HEK293 (cell line): ENCODE results near the gene PRRT1.

ENCODE experiments used
- CTCF ChIA-PET: fragments of 350-600 bp; formaldehyde crosslinking; extraction: SDS; loops from one replicate; lab custom pipeline; 2021; ENCODE audit warnings: antibody characterized with exemption; lab: Yijun Ruan, JAX
- POLR2A ChIA-PET: fragments of 300-600 bp; formaldehyde crosslinking; extraction: SDS; loops from one replicate; lab custom pipeline; 2020; ENCODE audit warnings: antibody characterized with exemption, inconsistent platforms; lab: Yijun Ruan, JAX
- H3K27ac ChIP-seq: fragments of 200-500 bp; sonication (Bioruptor generic); 2 replicates; pipeline ENCODE4 v1.5.1; 2014; ENCODE audit warnings: low read depth, low read length, control low read depth, inconsistent platforms; ENCODE audit errors: extremely low read depth
- H3K36me3 ChIP-seq, 2 experiments: fragments of 200-500 bp in 1 of 2; sonication (Bioruptor generic) in 1 of 2; 1 replicate in 1 of 2; 2 replicates in 1 of 2; pipeline ENCODE4 v1.5.1; 2014 to 2017; ENCODE audit warnings: inconsistent platforms in 2 of 2, low read length in 2 of 2; ENCODE audit not compliant: control insufficient read depth in 2 of 2, insufficient read depth in 1 of 2
- H3K4me1 ChIP-seq: fragments of 200-500 bp; sonication (Bioruptor generic); 2 replicates; pipeline ENCODE4 v1.5.1; 2014; ENCODE audit warnings: mild to moderate bottlenecking, low read length, inconsistent platforms; ENCODE audit not compliant: control insufficient read depth, insufficient read depth
- H3K4me3 ChIP-seq: 2 replicates; pipeline ENCODE4 v1.5.1; 2011; ENCODE audit warnings: low read depth, mild to moderate bottlenecking, control low read depth, low read length, moderate library complexity
- H3K9me3 ChIP-seq: fragments of 200-500 bp; sonication (Bioruptor generic); 2 replicates; pipeline ENCODE4 v1.5.1; 2014; ENCODE audit warnings: low read depth, low read length, inconsistent platforms; ENCODE audit not compliant: control insufficient read depth, insufficient read depth
- EGR2 ChIP-seq: fragments of 450-650 bp; formaldehyde crosslinking; IDR thresholded peaks from 2 replicates; pipeline ENCODE4 v1.5.1; 2016; ENCODE audit warnings: low read depth, missing biosample characterization, missing genetic modification characterization
- GLIS2 ChIP-seq: fragments of 450-650 bp; formaldehyde crosslinking; IDR thresholded peaks from 2 replicates; pipeline ENCODE4 v1.5.1; 2016; ENCODE audit warnings: missing biosample characterization, missing genetic modification characterization
- HOXD13 ChIP-seq: sonication (generic); formaldehyde crosslinking; IDR thresholded peaks from 2 replicates; pipeline ENCODE4 v1.8.0; 2022; ENCODE audit warnings: missing genetic modification reagents, borderline replicate concordance
- KLF10 ChIP-seq: fragments of 450-650 bp; IDR thresholded peaks from 2 replicates; pipeline ENCODE4 v1.5.1; 2018; ENCODE audit warnings: missing biosample characterization, mild to moderate bottlenecking, missing genetic modification characterization
- KLF16 ChIP-seq: fragments of 450-650 bp; formaldehyde crosslinking; IDR thresholded peaks from 2 replicates; pipeline ENCODE4 v1.5.1; 2017; ENCODE audit warnings: missing biosample characterization, missing genetic modification characterization
- KLF8 ChIP-seq: fragments of 450-650 bp; formaldehyde crosslinking; IDR thresholded peaks from 2 replicates; pipeline ENCODE4 v1.5.1; 2016; ENCODE audit warnings: missing biosample characterization, missing genetic modification characterization
- OVOL3 ChIP-seq: fragments of 450-650 bp; formaldehyde crosslinking; IDR thresholded peaks from 2 replicates; pipeline ENCODE4 v1.5.1; 2016; ENCODE audit warnings: missing biosample characterization, missing genetic modification characterization
- SP2 ChIP-seq: fragments of 450-650 bp; formaldehyde crosslinking; IDR thresholded peaks from 2 replicates; pipeline ENCODE4 v1.5.1; 2016; ENCODE audit warnings: missing biosample characterization, missing genetic modification characterization
- SP3 ChIP-seq: fragments of 450-650 bp; formaldehyde crosslinking; IDR thresholded peaks from 2 replicates; pipeline ENCODE4 v1.5.1; 2016; ENCODE audit warnings: missing biosample characterization, missing genetic modification characterization
- ZBTB7A ChIP-seq: fragments of 450-650 bp; formaldehyde crosslinking; IDR thresholded peaks from 2 replicates; pipeline ENCODE4 v1.5.1; 2016; ENCODE audit warnings: low read depth, missing biosample characterization, missing genetic modification characterization
- ZFHX2 ChIP-seq: fragments of 450-650 bp; formaldehyde crosslinking; conservative IDR thresholded peaks from 2 replicates; pipeline ENCODE4 v1.5.1; 2016; ENCODE audit warnings: missing biosample characterization, missing genetic modification characterization
- ZFP37 ChIP-seq: fragments of 450-650 bp; formaldehyde crosslinking; IDR thresholded peaks from 2 replicates; pipeline ENCODE4 v1.5.1; 2016; ENCODE audit warnings: missing biosample characterization, missing genetic modification characterization
- ZIC2 ChIP-seq: fragments of 450-650 bp; formaldehyde crosslinking; IDR thresholded peaks from 2 replicates; pipeline ENCODE4 v1.5.1; 2016; ENCODE audit warnings: missing biosample characterization, missing genetic modification characterization
- ZNF48 ChIP-seq: fragments of 450-650 bp; formaldehyde crosslinking; IDR thresholded peaks from 2 replicates; pipeline ENCODE4 v1.5.1; 2016; ENCODE audit warnings: missing biosample characterization, missing genetic modification characterization
- ZNF555 ChIP-seq: fragments of 450-650 bp; formaldehyde crosslinking; conservative IDR thresholded peaks from 2 replicates; pipeline ENCODE4 v1.5.1; 2017; ENCODE audit warnings: missing biosample characterization, mild to moderate bottlenecking, missing genetic modification characterization, inconsistent platforms
- ZNF561 ChIP-seq: fragments of 450-650 bp; IDR thresholded peaks from 2 replicates; pipeline ENCODE4 v1.5.1; 2018; ENCODE audit warnings: missing biosample characterization, missing genetic modification characterization, borderline replicate concordance
- ZNF623 ChIP-seq: fragments of 450-650 bp; formaldehyde crosslinking; IDR thresholded peaks from 2 replicates; pipeline ENCODE4 v1.5.1; 2016; ENCODE audit warnings: missing biosample characterization, missing genetic modification characterization
- ZNF626 ChIP-seq: fragments of 450-650 bp; sonication (Bioruptor Pico); formaldehyde crosslinking; IDR thresholded peaks from 2 replicates; pipeline ENCODE4 v1.5.1; 2018; ENCODE audit warnings: missing biosample characterization, missing genetic modification characterization, inconsistent platforms
- ZNF660 ChIP-seq: fragments of 450-650 bp; IDR thresholded peaks from 2 replicates; pipeline ENCODE4 v1.5.1; 2018; ENCODE audit warnings: missing biosample characterization, mild to moderate bottlenecking, missing genetic modification characterization
- TF ChIP-seq, protein P1 (sequence below): fragments of 450-650 bp; formaldehyde crosslinking; IDR thresholded peaks from 2 replicates; pipeline ENCODE4 v1.5.1; 2016; ENCODE audit warnings: missing biosample characterization, missing genetic modification characterization
- TF ChIP-seq, protein P2 (sequence below): fragments of 450-650 bp; formaldehyde crosslinking; IDR thresholded peaks from 2 replicates; pipeline ENCODE4 v1.5.1; 2016; ENCODE audit warnings: missing biosample characterization, missing genetic modification characterization
- TF ChIP-seq, protein P3 (sequence below): fragments of 450-650 bp; IDR thresholded peaks from 2 replicates; pipeline ENCODE4 v1.5.1; 2018; ENCODE audit warnings: missing biosample characterization, mild to moderate bottlenecking, missing genetic modification characterization
- TF ChIP-seq, protein P4 (sequence below): fragments of 450-650 bp; formaldehyde crosslinking; IDR thresholded peaks from 2 replicates; pipeline ENCODE4 v1.5.1; 2016; ENCODE audit warnings: missing biosample characterization, missing genetic modification characterization

Gene PRRT1

DNA sequence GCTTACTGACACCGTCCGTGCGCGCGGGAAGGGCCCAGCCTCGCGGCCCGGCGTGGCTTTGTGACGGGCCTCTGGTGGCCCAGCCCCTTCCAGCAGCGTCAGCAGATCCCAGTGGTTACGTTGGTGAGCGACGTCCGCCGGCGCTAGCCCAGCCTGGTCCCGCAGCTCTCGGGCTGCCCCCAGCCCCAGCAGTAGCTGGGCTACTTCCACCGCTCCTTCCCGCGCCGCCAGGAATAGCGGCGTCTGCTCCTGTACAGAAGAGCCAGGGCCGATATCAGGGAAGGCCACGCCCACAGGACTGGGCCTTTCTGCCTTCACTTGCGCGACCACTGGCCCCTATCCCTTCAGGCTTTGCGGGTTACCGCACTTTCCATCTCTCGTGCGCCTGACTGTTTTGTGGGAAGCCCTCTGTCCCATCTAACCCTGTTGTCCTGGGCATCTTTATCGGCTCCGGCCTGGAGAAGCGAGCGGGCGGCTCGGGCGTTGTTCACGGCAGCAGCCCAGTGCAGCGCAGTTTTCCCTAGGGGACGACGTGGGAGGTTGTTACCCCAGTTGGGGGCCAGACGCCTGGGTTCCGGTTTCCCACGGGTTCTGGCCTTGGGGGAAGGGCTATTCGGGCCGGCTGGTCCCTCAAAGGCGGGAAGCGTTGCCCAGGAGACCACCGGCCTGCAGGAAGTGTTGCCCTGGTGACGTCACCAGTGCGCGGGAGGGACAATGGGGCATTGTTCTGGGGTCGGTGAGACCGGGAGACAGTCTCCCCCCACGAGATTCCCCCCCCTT lies 44.4 kb upstream of the PRRT1 start (continued):
- peak; percentile 75 for TF ChIP-seq ZIC2 (tag by site-specific recombination)
- peak; percentile 69; the same call in 1 of the 2 replicates for TF ChIP-seq ZBTB7A (tag by site-specific recombination)
- no peak for TF ChIP-seq ZNF48 (tag by site-specific recombination)
- TF ChIP-seq, protein P1, sequence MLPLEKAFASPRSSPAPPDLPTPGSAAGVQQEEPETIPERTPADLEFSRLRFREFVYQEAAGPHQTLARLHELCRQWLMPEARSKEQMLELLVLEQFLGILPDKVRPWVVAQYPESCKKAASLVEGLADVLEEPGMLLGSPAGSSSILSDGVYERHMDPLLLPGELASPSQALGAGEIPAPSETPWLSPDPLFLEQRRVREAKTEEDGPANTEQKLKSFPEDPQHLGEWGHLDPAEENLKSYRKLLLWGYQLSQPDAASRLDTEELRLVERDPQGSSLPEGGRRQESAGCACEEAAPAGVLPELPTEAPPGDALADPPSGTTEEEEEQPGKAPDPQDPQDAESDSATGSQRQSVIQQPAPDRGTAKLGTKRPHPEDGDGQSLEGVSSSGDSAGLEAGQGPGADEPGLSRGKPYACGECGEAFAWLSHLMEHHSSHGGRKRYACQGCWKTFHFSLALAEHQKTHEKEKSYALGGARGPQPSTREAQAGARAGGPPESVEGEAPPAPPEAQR: 0 out of 2 replicates have a peak, but pooled peaks have one; percentile 21
- TF ChIP-seq, protein P2, sequence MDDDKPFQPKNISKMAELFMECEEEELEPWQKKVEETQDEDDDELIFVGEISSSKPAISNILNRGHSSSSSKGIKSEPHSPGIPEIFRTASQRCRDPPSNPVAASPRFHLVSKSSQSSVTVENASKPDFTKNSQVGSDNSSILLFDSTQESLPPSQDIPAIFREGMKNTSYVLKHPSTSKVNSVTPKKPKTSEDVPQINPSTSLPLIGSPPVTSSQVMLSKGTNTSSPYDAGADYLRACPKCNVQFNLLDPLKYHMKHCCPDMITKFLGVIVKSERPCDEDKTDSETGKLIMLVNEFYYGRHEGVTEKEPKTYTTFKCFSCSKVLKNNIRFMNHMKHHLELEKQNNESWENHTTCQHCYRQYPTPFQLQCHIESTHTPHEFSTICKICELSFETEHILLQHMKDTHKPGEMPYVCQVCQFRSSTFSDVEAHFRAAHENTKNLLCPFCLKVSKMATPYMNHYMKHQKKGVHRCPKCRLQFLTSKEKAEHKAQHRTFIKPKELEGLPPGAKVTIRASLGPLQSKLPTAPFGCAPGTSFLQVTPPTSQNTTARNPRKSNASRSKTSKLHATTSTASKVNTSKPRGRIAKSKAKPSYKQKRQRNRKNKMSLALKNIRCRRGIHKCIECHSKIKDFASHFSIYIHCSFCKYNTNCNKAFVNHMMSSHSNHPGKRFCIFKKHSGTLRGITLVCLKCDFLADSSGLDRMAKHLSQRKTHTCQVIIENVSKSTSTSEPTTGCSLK (tag by site-specific recombination): no peak
- TF ChIP-seq ZNF626 (tag by site-specific recombination): no peak
- TF ChIP-seq ZFP37 (tag by site-specific recombination): peak; percentile 85
- no peak; the same call in 1 of the 2 replicates for TF ChIP-seq KLF16 (tag by site-specific recombination)
- peak; percentile 63; the same call in 1 of the 2 replicates for TF ChIP-seq EGR2 (tag by site-specific recombination)
- TF ChIP-seq, protein P3, sequence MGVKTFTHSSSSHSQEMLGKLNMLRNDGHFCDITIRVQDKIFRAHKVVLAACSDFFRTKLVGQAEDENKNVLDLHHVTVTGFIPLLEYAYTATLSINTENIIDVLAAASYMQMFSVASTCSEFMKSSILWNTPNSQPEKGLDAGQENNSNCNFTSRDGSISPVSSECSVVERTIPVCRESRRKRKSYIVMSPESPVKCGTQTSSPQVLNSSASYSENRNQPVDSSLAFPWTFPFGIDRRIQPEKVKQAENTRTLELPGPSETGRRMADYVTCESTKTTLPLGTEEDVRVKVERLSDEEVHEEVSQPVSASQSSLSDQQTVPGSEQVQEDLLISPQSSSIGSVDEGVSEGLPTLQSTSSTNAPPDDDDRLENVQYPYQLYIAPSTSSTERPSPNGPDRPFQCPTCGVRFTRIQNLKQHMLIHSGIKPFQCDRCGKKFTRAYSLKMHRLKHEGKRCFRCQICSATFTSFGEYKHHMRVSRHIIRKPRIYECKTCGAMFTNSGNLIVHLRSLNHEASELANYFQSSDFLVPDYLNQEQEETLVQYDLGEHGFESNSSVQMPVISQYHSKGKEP (tag by site-specific recombination): no peak
- TF ChIP-seq KLF8 (tag by site-specific recombination): peak; percentile 76
- TF ChIP-seq, all 188 proteins: peak for 72

DNA sequence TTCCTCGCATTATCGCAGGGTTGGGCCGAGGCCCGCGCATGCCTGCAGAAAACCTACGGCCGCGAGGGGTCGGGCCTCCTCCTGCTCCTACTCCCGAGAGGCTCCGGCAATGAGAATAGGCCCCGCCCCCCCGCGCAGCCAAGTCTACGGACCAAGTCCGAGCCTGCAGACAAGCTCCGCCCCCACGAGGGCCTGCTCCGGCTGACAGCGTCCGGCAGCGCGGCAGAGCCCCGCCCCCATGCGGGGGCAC lies 43.8 kb upstream of the PRRT1 start:
- Histone ChIP-seq H3K36me3 (no peaks in the 10 kb centered on the region), H3K4me3 (peak overlapping the region; percentile 72), H3K9me3 (no peaks in the 10 kb centered on the region), H3K4me1 (peaks cover 4% of the 10 kb centered on the region), H3K27ac (peak overlapping the region; percentile 97)
- POLR2A ChIA-PET: interaction anchor here (0.5 to 2.3 kb wide), 24 partner anchors 8 to 775 kb away, joined by 3 to 28 read pairs (median 6); partner anchors contain the start of genes AGPAT1, ATF6B, DXO and FKBPL
- CTCF ChIA-PET: interaction anchor here (0.5 to 2.2 kb wide), 25 partner anchors 9 to 441 kb away, joined by 3 to 25 read pairs (median 5); partner anchors contain the start of genes ATF6B and HLA-DQA1
- TF ChIP-seq ZNF561 (tag by site-specific recombination) (0 out of 2 replicates have a peak, but pooled peaks have one; percentile 90), ZNF623 (no peak), EGR2 (tag by site-specific recombination) (peak; percentile 22; the same call in 1 of the 2 replicates), ZNF660 (tag by site-specific recombination) (no peak), HOXD13 (no peak), KLF10 (tag by site-specific recombination) (peak; percentile 97), ZFHX2 (0 out of 2 replicates have a peak, but pooled peaks have one; percentile 50), SP2 (peak; percentile 98), SP3 (tag by site-specific recombination) (peak; percentile 90), GLIS2 (tag by site-specific recombination) (peak; percentile 93), OVOL3 (tag by site-specific recombination) (no peak), ZNF555 (no peak)
- TF ChIP-seq, protein P4, sequence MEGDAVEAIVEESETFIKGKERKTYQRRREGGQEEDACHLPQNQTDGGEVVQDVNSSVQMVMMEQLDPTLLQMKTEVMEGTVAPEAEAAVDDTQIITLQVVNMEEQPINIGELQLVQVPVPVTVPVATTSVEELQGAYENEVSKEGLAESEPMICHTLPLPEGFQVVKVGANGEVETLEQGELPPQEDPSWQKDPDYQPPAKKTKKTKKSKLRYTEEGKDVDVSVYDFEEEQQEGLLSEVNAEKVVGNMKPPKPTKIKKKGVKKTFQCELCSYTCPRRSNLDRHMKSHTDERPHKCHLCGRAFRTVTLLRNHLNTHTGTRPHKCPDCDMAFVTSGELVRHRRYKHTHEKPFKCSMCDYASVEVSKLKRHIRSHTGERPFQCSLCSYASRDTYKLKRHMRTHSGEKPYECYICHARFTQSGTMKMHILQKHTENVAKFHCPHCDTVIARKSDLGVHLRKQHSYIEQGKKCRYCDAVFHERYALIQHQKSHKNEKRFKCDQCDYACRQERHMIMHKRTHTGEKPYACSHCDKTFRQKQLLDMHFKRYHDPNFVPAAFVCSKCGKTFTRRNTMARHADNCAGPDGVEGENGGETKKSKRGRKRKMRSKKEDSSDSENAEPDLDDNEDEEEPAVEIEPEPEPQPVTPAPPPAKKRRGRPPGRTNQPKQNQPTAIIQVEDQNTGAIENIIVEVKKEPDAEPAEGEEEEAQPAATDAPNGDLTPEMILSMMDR (tag by site-specific recombination): peak; percentile 85
